ENCODE results near the gene AKNA.

Gene AKNA

DNA sequence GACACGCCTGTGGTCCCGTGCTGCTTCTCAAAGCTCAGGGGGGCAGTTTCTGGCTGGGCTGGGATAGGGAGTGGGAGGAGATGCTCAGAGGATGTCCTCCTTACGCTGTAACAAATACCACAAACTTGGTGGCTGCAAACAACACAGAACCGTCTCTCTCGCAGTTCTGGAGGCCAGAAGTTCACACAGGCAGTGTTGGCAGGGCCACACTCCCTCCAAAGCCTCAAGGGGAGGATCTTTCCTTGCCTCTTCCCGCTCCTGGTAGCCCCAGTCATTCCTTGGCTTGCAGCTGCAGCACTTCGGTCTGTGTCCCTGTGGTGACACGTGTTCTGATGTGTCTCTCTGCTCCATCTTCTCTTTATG lies 75.3 kb downstream of the AKNA start:
- H3K9ac ChIP-seq: peak overlapping the region in 1 of 11 experiments; percentile 9; a peak in 1 of 22 replicates
- peaks cover 0 to 7% (median 0%) of the 10 kb centered on the region in 11 experiments; a peak in 1 of 22 replicates for H3K9me3 ChIP-seq (replicated peaks in 1 of 11)
- peaks cover under 1 to 20% (median 18%) of the 10 kb centered on the region in 10 experiments; a peak in 19 of 20 replicates for H3K4me1 ChIP-seq
- no peaks in the 10 kb centered on the region for H3K27me3 ChIP-seq
- no peaks in the 10 kb centered on the region; a peak in 1 of 22 replicates for H4K20me1 ChIP-seq
- 0 out of 22 replicates have a peak overlapping the region, but pooled peaks of 1 of the 11 experiments have one; percentile 23 for H3K27ac ChIP-seq
- peaks cover 14 to 53% (median 41%) of the 10 kb centered on the region in 11 experiments; a peak in 21 of 22 replicates for H3K36me3 ChIP-seq
- H3K4me2 ChIP-seq: no peak overlapping the region
- TF ChIP-seq Cebpa-rat (IDR thresholded peaks at IDR 0.05): no peak
- H3K4me3 ChIP-seq: no peak overlapping the region

- no peaks in the 10 kb centered on the region for H3K27me3 ChIP-seq
- H3K4me2 ChIP-seq: no peak overlapping the region
- no peak for TF ChIP-seq Cebpa-rat (IDR thresholded peaks at IDR 0.05)
- H3K9ac ChIP-seq: peak overlapping the region in 1 of 11 experiments; percentile 9; a peak in 1 of 22 replicates
- peaks cover 14 to 59% (median 47%) of the 10 kb centered on the region in 11 experiments; a peak in 21 of 22 replicates for H3K36me3 ChIP-seq
- H4K20me1 ChIP-seq: no peaks in the 10 kb centered on the region; a peak in 1 of 22 replicates
- peaks cover 0 to 17% (median 13%) of the 10 kb centered on the region in 10 experiments; a peak in 14 of 20 replicates for H3K4me1 ChIP-seq
- H3K27ac ChIP-seq: 0 out of 22 replicates have a peak overlapping the region, but pooled peaks of 1 of the 11 experiments have one; percentile 23
- peaks cover 0 to 7% (median 0%) of the 10 kb centered on the region in 11 experiments; a peak in 1 of 22 replicates for H3K9me3 ChIP-seq (replicated peaks in 1 of 11)
- H3K4me3 ChIP-seq: no peak overlapping the region
Measured at GRCh38 chr9:114311571-114312512, 75.9 kb downstream of the AKNA start.

- peaks cover 0 to 9% (median 3%) of the 10 kb centered on the region in 10 experiments; a peak in 8 of 20 replicates for H3K4me1 ChIP-seq
- peaks cover 14 to 69% (median 54%) of the 10 kb centered on the region in 11 experiments; a peak in 21 of 22 replicates for H3K36me3 ChIP-seq
- no peak overlapping the region for H3K4me3 ChIP-seq
- H3K27ac ChIP-seq: no peak overlapping the region
- no peaks in the 10 kb centered on the region for H3K27me3 ChIP-seq
- H3K4me2 ChIP-seq: no peak overlapping the region
- no peak overlapping the region for H3K9ac ChIP-seq
- H4K20me1 ChIP-seq: no peaks in the 10 kb centered on the region; a peak in 1 of 22 replicates
- TF ChIP-seq Cebpa-rat (IDR thresholded peaks at IDR 0.05): no peak
- peaks cover 0 to 7% (median 0%) of the 10 kb centered on the region in 11 experiments; a peak in 1 of 22 replicates for H3K9me3 ChIP-seq (replicated peaks in 1 of 11)
Measured at GRCh38 chr9:114310471-114311450, 77.0 kb downstream of the AKNA start.

DNA sequence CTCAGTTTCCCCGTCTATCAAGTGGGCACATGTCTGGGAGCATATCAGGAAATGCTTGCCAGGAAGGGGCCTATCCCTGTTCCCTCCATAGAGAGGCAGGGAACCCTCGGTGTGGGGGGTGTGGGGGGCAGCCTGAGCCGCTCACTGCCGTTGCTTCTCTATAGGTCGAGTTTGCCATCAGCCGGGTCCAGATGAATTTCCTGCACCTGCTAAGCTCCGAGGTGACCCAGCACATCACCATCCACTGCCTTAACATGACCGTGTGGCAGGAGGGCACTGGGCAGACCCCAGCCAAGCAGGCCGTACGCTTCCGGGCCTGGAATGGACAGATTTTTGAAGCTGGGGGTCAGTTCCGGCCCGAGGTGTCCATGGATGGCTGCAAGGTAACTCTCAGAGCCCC lies 78.7 kb downstream of the AKNA start:
- Histone ChIP-seq H4K20me1 (peaks cover 0 to 6% (median 0%) of the 10 kb centered on the region in 11 experiments; a peak in 3 of 22 replicates), H3K9ac (0 out of 22 replicates have a peak overlapping the region, but pooled peaks of 1 of the 11 experiments have one; percentile 6), H3K27ac (no peak overlapping the region), H3K4me3 (no peak overlapping the region), H3K27me3 (no peaks in the 10 kb centered on the region), H3K36me3 (peaks cover 14 to 86% (median 68%) of the 10 kb centered on the region in 11 experiments; a peak in 21 of 22 replicates), H3K4me1 (peaks cover 0 to 9% (median 6%) of the 10 kb centered on the region in 10 experiments; a peak in 8 of 20 replicates), H3K4me2 (no peak overlapping the region), H3K9me3 (replicated peaks in 1 of 11) (no peaks in the 10 kb centered on the region)
- no peak for TF ChIP-seq Cebpa-rat (IDR thresholded peaks at IDR 0.05)

DNA sequence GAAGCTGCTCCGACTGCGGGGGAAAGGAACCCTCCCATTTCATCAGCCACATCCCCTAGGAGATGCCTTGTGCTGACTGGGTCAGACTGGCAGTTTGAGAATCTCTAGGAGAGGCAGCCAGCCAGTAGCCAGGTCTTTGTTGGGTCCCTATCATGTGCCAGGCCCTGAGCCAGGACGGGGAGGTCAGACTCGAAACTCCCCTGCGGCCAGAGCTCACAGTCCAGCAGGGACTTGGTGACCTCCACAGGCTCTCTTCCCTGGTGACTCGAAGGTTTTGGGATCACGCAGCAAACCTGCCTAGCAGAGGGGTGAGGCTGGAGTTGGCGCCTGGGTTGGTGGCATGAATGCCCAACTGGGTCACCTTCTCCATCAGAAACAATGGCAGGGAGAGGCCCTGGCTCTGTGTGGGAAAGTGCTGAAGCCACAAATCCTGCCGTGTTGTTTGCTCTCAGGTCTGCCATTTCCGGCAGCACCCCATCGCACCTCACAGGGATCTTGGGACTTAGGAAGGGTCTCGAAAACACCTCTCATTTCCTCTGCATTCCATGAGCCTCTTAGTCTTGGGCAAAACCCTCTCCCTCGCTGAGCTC lies 79.3 kb downstream of the AKNA start:
- H3K27me3 ChIP-seq: no peaks in the 10 kb centered on the region
- 0 out of 22 replicates have a peak overlapping the region, but pooled peaks of 1 of the 11 experiments have one; percentile 6 for H3K9ac ChIP-seq
- peaks cover 0 to 6% (median 0%) of the 10 kb centered on the region in 11 experiments; a peak in 3 of 22 replicates for H4K20me1 ChIP-seq
- no peak overlapping the region for H3K4me2 ChIP-seq
- no peak for TF ChIP-seq Cebpa-rat (IDR thresholded peaks at IDR 0.05)
- peaks cover 14 to 92% (median 75%) of the 10 kb centered on the region in 11 experiments; a peak in 21 of 22 replicates for H3K36me3 ChIP-seq
- peaks cover 0 to 14% (median 6%) of the 10 kb centered on the region in 10 experiments; a peak in 8 of 20 replicates for H3K4me1 ChIP-seq
- 0 out of 22 replicates have a peak overlapping the region, but pooled peaks of 1 of the 11 experiments have one; percentile 13 for H3K27ac ChIP-seq
- H3K9me3 ChIP-seq (replicated peaks in 1 of 11): no peaks in the 10 kb centered on the region
- no peak overlapping the region for H3K4me3 ChIP-seq

DNA sequence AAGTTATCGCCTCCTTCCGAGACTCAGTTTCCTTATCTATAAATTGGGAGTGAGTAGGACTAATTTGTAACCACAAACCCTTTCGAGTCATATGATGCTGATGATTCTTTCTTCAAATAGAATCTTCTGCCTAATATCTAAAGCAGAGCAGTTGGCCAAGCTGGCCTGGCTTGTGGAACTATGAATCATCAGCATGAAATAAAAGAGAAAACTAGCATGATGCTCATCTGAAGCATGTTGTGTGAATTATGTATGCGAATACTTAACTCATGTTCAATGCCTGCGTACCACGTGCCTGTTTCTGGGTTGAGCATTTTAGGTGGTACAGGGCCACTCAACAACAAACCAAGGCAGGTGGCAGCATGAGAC lies 79.9 kb downstream of the AKNA start:
- peaks cover 15 to 98% (median 77%) of the 10 kb centered on the region in 11 experiments; a peak in 21 of 22 replicates for H3K36me3 ChIP-seq
- H3K9ac ChIP-seq: no peak overlapping the region

GRCh38 chr9:114304416-114305188 lies 83.2 kb downstream of the AKNA start:
- no peaks in the 10 kb centered on the region for H3K27me3 ChIP-seq
- no peaks in the 10 kb centered on the region for H3K9me3 ChIP-seq (replicated peaks in 1 of 11)
- H3K27ac ChIP-seq: peak overlapping the region in 1 of 11 experiments; percentile 28; a peak in 1 of 22 replicates
- peaks cover 23 to 97% (median 86%) of the 10 kb centered on the region in 11 experiments for H3K36me3 ChIP-seq
- no peak overlapping the region for H3K4me3 ChIP-seq
- H3K9ac ChIP-seq: peak overlapping the region in 1 of 11 experiments; percentile 9; a peak in 3 of 22 replicates
- no peak overlapping the region for H3K4me2 ChIP-seq
- H4K20me1 ChIP-seq: peaks cover 0 to 6% (median 0%) of the 10 kb centered on the region in 11 experiments; a peak in 2 of 22 replicates
- H3K4me1 ChIP-seq: peaks cover 0 to 14% (median 6%) of the 10 kb centered on the region in 10 experiments; a peak in 8 of 20 replicates
- TF ChIP-seq Cebpa-rat (IDR thresholded peaks at IDR 0.05): no peak

More for the DNA sequence above, 79.9 kb downstream of the AKNA start:
- no peak overlapping the region for H3K4me3 ChIP-seq
- no peak overlapping the region for H3K4me2 ChIP-seq
- no peaks in the 10 kb centered on the region for H3K27me3 ChIP-seq
- TF ChIP-seq Cebpa-rat (IDR thresholded peaks at IDR 0.05): no peak
- 0 out of 22 replicates have a peak overlapping the region, but pooled peaks of 1 of the 11 experiments have one; percentile 13 for H3K27ac ChIP-seq
- H4K20me1 ChIP-seq: peaks cover 0 to 6% (median 0%) of the 10 kb centered on the region in 11 experiments; a peak in 3 of 22 replicates
- no peaks in the 10 kb centered on the region for H3K9me3 ChIP-seq (replicated peaks in 1 of 11)
- peaks cover 0 to 14% (median 6%) of the 10 kb centered on the region in 10 experiments; a peak in 8 of 20 replicates for H3K4me1 ChIP-seq

All from BLaER1 treated with 17β-estradiol and CSF1 and Interleukin-3, amounts not matched to agents 10 nM and 100 nM (cell line).